Naive thymus-derived CD8-positive, alpha-beta T cell (primary cell): ENCODE measurements around the gene CYP4Z1. TPM values are rescaled to one million over a fixed set of nuclear protein-coding genes. Genes with fewer than 3 reads are reported as not detected.
"Not testable (repeated sequence)": the region's sequence is repeated elsewhere in the genome, so short reads cannot be mapped to it uniquely, and the experiment has no call there.

Experiments used
- ATAC-seq, 2 donors: fragments of 150-1000 bp; cut with Tn5 transposase in 1 of 2; sonication (Bioruptor Pico), chemical (Tn5 transposase) in 1 of 2; 1 replicate in 1 of 2; 2 replicates in 1 of 2; pipeline ENCODE4 v1.10.0; 2021; ENCODE audit warnings: mild to moderate bottlenecking in 2 of 2, moderate library complexity in 2 of 2
- POLR2A ChIA-PET: fragments of 350-600 bp; sonication (Branson Sonifier 250); formaldehyde crosslinking; loops from one replicate; lab custom pipeline; 2021; ENCODE audit warnings: antibody characterized with exemption; lab: Charles Lee
- DNase-seq, 10 donors: peaks; one replicate each; pipeline versions ENCODE4 v3.0.0 to v3.0.0-alpha.2; 2020 to 2022
- H3K27ac Mint-ChIP-seq, 10 donors: one replicate each; pipeline ENCODE4 v1.8.0; 2020 to 2022; ENCODE audit warnings: mild to moderate bottlenecking in 10 of 10, mixed read lengths in 10 of 10, moderate library complexity in 4 of 10, inconsistent platforms in 1 of 10
- H3K27me3 Mint-ChIP-seq, 5 donors: one replicate each; pipeline ENCODE4 v1.8.0; 2021 to 2022; ENCODE audit warnings: mixed read lengths in 5 of 5
- H3K36me3 Mint-ChIP-seq, 3 donors: one replicate each; pipeline ENCODE4 v1.8.0; 2020 to 2022; ENCODE audit warnings: mixed read lengths in 3 of 3, mild to moderate bottlenecking in 2 of 3, inconsistent platforms in 1 of 3
- H3K4me1 Mint-ChIP-seq, 4 donors: one replicate each; pipeline ENCODE4 v1.8.0; 2021 to 2022; ENCODE audit warnings: mixed read lengths in 4 of 4
- H3K4me3 Mint-ChIP-seq, 10 donors: one replicate each; pipeline ENCODE4 v1.8.0; 2020 to 2022; ENCODE audit warnings: mild to moderate bottlenecking in 10 of 10, mixed read lengths in 10 of 10, moderate library complexity in 6 of 10, inconsistent platforms in 1 of 10
- H3K9me3 Mint-ChIP-seq, 9 donors: one replicate each; pipeline ENCODE4 v1.8.0; 2020 to 2022; ENCODE audit warnings: mixed read lengths in 9 of 9, mild to moderate bottlenecking in 3 of 9, inconsistent platforms in 1 of 9, moderate library complexity in 1 of 9
- polyA plus RNA-seq, 3 donors: library from polyadenylated mRNA; unstranded; fragments of 300-500 nt; fragmentation: Illumina TruSeq; gene quantifications; one replicate each; pipeline ENCODE4 v1.2.3, GENCODE V29; 2021
- total RNA-seq, 8 experiments: library from RNA in 2 of 8; stranded (reverse) in 2 of 8; gene quantifications; one replicate each; pipeline ENCODE4 v1.2.3 and lab custom pipeline; 2021 to 2026

The CYP4Z1 gene
- total and polyA plus RNA-seq, 5 experiments from 2014 or later: not detected

DNA sequence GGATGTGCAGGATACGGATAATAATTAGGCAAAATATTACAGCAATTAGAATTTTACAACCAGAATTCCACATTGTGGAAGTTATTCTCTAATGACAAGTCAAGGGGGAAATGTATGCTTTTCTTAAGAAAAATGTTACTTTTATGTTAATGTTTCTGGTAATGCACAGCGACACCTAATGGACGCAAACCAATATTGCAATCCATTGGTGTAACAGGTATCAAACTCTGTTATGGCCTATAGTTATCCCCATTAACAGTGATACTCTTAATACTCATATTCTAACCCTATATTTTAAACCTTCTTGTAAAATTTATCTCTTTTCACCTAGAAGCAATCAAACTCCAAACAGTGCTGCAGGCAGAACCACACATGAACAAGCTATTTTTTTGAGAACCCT is 22.3 kb downstream of the CYP4Z1 start:
- H3K4me1 Mint-ChIP-seq, H3K27me3 Mint-ChIP-seq, ATAC-seq, H3K27ac Mint-ChIP-seq, POLR2A ChIA-PET, H3K4me3 Mint-ChIP-seq, H3K36me3 Mint-ChIP-seq, H3K9me3 Mint-ChIP-seq: not testable (repeated sequence)
- DNase-seq: peak in 6 of 10 donors; percentile 4 to 24 (median 16)

DNA sequence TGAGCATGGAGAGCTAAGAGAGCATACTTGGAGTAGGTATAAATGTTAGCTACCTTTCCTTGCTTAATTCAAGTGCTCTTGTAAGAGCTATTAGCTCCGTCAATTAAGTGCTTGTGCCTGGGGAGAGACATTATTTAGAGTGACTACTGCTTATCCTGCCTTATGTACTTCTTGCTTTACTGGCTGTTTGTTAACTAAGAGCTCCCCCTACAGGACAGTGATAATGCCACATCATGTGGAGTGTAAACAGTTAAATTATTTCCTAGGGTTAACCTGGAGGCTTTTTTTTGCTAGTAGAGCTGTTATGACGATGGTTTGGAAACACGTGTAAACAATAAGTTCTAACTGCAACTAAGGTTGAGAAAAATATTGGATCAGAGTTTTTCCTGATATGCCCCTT is 24.4 kb downstream of the CYP4Z1 start:
- H3K36me3 Mint-ChIP-seq, H3K4me3 Mint-ChIP-seq, DNase-seq, H3K9me3 Mint-ChIP-seq, POLR2A ChIA-PET, H3K27me3 Mint-ChIP-seq, ATAC-seq, H3K27ac Mint-ChIP-seq, H3K4me1 Mint-ChIP-seq: not testable (repeated sequence)

DNA sequence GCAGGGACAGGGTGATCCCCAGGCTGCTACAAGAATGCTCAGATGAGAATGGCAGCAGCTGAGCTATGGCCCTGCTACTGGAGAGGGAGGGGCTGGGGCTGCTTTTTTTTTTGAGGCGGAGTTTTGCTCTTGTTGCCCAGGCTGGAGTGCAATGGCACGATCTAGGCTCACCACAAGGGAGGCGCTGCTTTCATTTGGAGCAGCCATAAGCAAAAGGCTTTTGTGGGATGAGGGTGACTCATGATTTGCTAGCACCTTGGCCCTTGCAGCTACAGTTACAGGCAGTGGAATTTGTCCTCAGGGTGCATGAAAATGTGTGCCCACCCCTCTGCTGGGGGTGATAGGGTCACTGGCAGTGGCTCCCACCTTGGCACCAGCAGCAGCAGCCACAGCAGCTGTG is 37.8 kb downstream of the CYP4Z1 start:
- no peak for DNase-seq
- Mint-ChIP-seq H3K9me3 (peaks cover 7 to 30% (median 13%) of the 10 kb centered on the region in 9 donors), H3K4me3 (no peak overlapping the region), H3K27me3 (peaks cover 15 to 29% (median 17%) of the 10 kb centered on the region in 5 donors), H3K27ac (no peak overlapping the region), H3K4me1 (no peaks in the 10 kb centered on the region), H3K36me3 (peaks cover 0 to 13% (median 0%) of the 10 kb centered on the region in 3 donors)
- ATAC-seq: no peak
- POLR2A ChIA-PET: no interaction called here

DNA sequence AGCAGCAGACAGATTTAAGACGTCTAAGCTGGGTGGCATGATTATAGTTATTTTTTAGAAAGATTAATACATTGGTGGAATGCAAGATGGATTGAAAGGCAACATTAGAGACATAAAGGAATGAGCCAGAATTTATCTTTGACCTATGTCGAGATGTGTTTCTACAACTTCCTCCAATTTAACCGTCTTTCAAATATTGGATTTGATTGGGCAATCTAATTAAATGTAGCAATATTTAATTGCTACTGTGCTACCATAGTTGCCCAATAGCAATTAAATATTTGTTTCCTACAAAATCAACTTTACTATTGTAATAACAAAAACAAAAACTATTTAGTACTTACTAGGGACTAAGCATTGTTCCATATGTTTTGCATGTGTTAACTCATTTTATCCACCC is 39.8 kb downstream of the CYP4Z1 start:
- DNase-seq (no peak), ATAC-seq (no peak)
- Mint-ChIP-seq H3K36me3 (peaks cover 0 to 11% (median 0%) of the 10 kb centered on the region in 3 donors), H3K27ac (no peak overlapping the region), H3K4me3 (no peak overlapping the region), H3K27me3 (peaks cover 9 to 32% (median 19%) of the 10 kb centered on the region in 5 donors), H3K4me1 (no peaks in the 10 kb centered on the region), H3K9me3 (peaks cover 7 to 29% (median 11%) of the 10 kb centered on the region in 9 donors)
- POLR2A ChIA-PET: no interaction called here

DNA sequence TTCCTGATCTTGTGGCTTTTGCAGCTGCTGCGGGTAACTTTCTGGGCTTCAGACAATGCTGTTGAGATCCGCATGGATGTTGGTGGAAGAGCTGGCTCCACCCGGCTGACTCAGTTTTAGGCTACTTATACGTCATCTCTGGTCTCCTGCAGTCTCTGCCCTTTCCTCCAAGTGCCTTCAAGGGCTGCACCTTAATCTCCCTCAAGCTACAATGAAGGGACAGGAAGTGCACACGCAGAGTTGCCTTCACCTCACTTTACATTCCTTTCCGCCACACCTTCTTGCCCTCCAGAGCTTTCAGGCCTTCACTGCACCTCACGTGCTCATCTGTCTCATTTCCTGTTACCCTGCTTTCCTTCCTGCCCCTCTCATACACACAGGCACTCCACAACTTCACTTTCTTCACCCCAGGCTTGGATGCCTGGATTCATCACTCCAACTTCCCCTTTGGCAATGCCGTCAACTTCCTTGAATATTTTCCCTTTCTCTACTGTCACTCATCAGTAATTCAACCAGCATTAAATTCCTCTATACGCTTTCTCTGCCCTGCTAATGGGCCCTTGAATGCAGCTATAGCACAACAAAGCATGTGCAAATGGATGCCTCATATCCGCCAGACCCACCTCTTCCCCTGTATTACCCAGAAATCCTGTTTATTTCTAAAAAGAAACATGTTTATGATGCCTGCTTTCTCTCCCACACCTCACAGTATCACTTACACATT is 41.0 kb downstream of the CYP4Z1 start:
- DNase-seq: peak in 1 of 10 donors; percentile 0
- H3K4me3 Mint-ChIP-seq, H3K27ac Mint-ChIP-seq, H3K4me1 Mint-ChIP-seq, H3K36me3 Mint-ChIP-seq, POLR2A ChIA-PET: not testable (repeated sequence)
- peak in 1 of 2 donors; percentile 53 for ATAC-seq
- Mint-ChIP-seq H3K27me3 (peaks cover 10 to 27% (median 16%) of the 10 kb centered on the region in 5 donors), H3K9me3 (peaks cover 0 to 17% (median 4%) of the 10 kb centered on the region in 9 donors)

DNA sequence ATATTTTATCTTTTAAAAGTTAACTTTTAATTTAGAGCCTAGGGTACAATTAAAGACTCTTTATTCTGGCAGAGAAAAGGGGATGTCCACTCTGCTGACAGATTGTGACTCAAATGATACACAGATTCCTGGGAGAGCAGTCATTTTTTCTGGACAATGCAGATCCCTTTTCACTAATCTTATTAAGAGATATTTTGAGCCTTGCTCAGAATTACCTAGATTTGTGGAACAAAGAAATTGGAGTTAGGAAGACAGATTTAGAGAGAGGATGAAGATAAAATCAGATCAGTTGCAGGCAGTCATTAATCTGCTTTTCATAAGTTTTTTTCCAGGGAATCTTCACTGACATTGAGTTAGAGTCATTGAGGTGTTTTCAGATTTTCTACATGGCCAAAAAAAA is 42.5 kb downstream of the CYP4Z1 start:
- ATAC-seq, H3K36me3 Mint-ChIP-seq, H3K4me3 Mint-ChIP-seq, POLR2A ChIA-PET, H3K4me1 Mint-ChIP-seq, H3K27ac Mint-ChIP-seq, DNase-seq, H3K9me3 Mint-ChIP-seq: not testable (repeated sequence)
- peaks cover 12 to 32% (median 20%) of the 10 kb centered on the region in 5 donors for H3K27me3 Mint-ChIP-seq

DNA sequence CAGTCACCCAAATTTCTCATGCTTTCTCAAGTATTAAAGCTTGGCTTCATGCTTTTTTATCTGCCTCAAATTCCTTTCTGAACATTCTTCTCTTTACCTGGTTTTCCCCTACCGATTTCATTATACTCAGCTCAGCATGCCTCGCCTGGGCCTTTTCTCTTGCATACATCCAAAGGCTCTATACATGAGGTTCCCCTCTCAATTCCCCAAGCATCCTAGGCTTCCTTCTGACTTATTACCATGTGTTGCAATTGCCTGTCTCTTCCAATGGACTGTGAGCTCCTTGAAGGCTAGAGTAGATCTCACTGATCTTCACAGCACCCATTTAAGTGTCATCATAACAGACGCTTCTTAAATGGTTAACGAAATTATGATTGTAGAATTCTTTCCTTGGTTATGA is 46.1 kb downstream of the CYP4Z1 start:
- no peak overlapping the region for H3K4me3 Mint-ChIP-seq
- POLR2A ChIA-PET: no interaction called here

DNA sequence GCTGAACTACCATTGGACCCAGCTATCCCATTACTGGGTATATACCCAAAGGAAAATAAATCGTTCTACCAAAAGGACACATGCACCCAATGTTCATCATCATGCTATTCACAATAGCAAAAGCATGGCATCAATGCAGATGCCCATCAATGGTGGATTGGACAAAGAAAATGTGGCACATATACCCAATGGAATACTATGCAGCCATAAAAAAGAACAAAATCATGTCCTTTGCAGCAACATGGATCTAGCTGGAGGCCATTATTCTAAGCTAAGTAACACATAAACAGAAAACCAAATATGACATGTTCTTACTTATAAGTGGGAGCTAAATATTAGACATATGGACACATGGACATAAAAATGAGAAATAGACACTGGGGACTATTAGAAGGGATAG is 54.0 kb downstream of the CYP4Z1 start:
- H3K27me3 Mint-ChIP-seq: peaks cover 9 to 33% (median 24%) of the 10 kb centered on the region in 5 donors
- H3K4me1 Mint-ChIP-seq, POLR2A ChIA-PET, DNase-seq, H3K4me3 Mint-ChIP-seq, H3K27ac Mint-ChIP-seq, H3K36me3 Mint-ChIP-seq, ATAC-seq: not testable (repeated sequence)
- H3K9me3 Mint-ChIP-seq: peaks cover 0 to 13% (median 2%) of the 10 kb centered on the region in 9 donors

More for the DNA sequence above, 46.1 kb downstream of the CYP4Z1 start:
- Mint-ChIP-seq H3K27me3 (peaks cover 15 to 31% (median 20%) of the 10 kb centered on the region in 5 donors), H3K9me3 (peaks cover 0 to 6% (median 2%) of the 10 kb centered on the region in 9 donors), H3K27ac (no peak overlapping the region), H3K4me1 (no peaks in the 10 kb centered on the region), H3K36me3 (peaks cover 0 to 5% (median 0%) of the 10 kb centered on the region in 3 donors)
- no peak for ATAC-seq
- DNase-seq: no peak

DNA sequence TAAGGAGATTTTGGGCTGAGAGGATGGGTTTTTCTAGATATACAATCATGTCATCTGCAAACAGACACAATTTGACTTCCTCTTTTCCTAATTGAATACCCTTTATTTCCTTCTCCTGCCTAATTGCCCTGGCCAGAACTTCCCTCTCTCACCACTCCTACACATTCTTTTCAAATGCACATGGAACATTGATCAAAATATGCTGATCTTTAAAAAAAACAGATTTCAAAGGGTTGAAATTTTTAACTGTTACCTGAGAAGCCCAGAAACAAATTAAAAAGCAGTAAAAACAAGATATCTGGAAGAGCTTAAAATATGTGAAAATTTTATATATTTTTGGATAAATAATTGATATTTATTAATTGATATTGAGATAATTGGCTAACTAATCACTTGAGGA is 57.8 kb downstream of the CYP4Z1 start:
- H3K4me1 Mint-ChIP-seq: not testable (repeated sequence)

DNA sequence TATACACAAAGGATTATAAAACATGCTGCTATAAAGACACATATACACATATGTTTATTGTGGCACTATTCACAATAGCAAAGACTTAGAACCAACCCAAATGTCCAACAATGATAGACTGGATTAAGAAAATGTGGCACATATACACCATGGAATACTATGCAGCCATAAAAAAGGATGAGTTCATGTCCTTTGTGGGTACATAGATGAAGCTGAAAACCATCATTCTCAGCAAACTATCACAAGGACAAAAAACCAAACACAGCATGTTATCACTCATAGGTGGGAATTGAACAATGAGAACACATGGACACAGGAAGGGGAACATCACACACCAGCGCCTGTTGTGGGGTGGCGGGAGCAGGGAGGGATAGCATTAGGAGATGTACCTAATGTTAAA is 60.0 kb downstream of the CYP4Z1 start:
- Mint-ChIP-seq H3K9me3 (peaks cover 0 to 19% (median 4%) of the 10 kb centered on the region in 9 donors), H3K27me3 (peaks cover 4 to 33% (median 21%) of the 10 kb centered on the region in 5 donors)
- POLR2A ChIA-PET, DNase-seq, H3K27ac Mint-ChIP-seq, H3K4me1 Mint-ChIP-seq, H3K4me3 Mint-ChIP-seq, ATAC-seq, H3K36me3 Mint-ChIP-seq: not testable (repeated sequence)

More for the DNA sequence above, 57.8 kb downstream of the CYP4Z1 start:
- H3K4me3 Mint-ChIP-seq, H3K36me3 Mint-ChIP-seq, DNase-seq, H3K27ac Mint-ChIP-seq, POLR2A ChIA-PET, ATAC-seq: not testable (repeated sequence)
- Mint-ChIP-seq H3K27me3 (peaks cover 2 to 32% (median 19%) of the 10 kb centered on the region in 5 donors), H3K9me3 (peaks cover 0 to 19% (median 4%) of the 10 kb centered on the region in 9 donors)

DNA sequence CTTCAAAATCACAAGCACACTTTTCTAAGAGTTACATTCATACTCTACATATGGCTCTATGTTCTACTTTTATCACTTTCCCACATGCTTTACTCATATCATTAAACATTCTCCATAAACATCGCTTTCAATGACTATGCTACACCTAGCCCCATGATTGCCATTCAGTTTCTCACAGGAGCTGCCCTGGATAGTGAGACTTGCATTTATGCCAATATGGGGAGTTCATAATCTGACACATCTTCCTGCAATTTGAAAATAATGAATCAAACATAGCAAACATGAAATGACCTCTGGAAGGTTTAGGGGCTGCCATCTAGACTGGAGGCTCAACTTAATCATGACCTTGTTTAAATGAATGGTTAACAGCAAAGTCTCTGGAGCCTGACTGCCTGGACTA is 61.2 kb downstream of the CYP4Z1 start:
- DNase-seq (no peak), ATAC-seq (no peak)
- H3K27ac Mint-ChIP-seq: no peak overlapping the region
- peaks cover 0 to 19% (median 4%) of the 10 kb centered on the region in 9 donors for H3K9me3 Mint-ChIP-seq
- H3K4me3 Mint-ChIP-seq: no peak overlapping the region
- H3K27me3 Mint-ChIP-seq: peaks cover 6 to 33% (median 24%) of the 10 kb centered on the region in 5 donors
- no peaks in the 10 kb centered on the region for H3K36me3 Mint-ChIP-seq
- POLR2A ChIA-PET: no interaction called here
- no peaks in the 10 kb centered on the region for H3K4me1 Mint-ChIP-seq

DNA sequence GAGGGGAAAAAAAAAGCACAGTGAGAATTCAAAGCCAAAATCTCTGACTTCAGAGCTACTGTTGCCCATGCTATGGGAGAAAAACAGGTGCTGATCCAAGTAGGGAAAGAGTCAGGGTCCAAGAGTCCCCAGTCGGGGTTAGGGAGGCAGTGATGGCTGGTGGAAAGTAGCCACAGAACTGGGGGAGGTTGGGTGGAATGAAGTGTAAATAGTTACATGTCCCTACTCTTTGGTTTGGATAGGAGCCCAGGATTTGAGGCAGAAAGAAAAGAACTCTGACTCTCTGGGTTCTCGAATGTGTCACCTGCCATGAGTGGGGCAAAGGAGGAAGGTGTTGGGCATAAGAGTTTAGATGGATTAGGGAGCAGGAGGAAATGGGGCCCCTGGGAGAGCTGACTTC is 61.8 kb downstream of the CYP4Z1 start:
- H3K4me1 Mint-ChIP-seq, ATAC-seq, POLR2A ChIA-PET, DNase-seq, H3K4me3 Mint-ChIP-seq, H3K27ac Mint-ChIP-seq, H3K36me3 Mint-ChIP-seq: not testable (repeated sequence)
- Mint-ChIP-seq H3K9me3 (peaks cover 0 to 14% (median 4%) of the 10 kb centered on the region in 9 donors), H3K27me3 (peaks cover 6 to 33% (median 24%) of the 10 kb centered on the region in 5 donors)

DNA sequence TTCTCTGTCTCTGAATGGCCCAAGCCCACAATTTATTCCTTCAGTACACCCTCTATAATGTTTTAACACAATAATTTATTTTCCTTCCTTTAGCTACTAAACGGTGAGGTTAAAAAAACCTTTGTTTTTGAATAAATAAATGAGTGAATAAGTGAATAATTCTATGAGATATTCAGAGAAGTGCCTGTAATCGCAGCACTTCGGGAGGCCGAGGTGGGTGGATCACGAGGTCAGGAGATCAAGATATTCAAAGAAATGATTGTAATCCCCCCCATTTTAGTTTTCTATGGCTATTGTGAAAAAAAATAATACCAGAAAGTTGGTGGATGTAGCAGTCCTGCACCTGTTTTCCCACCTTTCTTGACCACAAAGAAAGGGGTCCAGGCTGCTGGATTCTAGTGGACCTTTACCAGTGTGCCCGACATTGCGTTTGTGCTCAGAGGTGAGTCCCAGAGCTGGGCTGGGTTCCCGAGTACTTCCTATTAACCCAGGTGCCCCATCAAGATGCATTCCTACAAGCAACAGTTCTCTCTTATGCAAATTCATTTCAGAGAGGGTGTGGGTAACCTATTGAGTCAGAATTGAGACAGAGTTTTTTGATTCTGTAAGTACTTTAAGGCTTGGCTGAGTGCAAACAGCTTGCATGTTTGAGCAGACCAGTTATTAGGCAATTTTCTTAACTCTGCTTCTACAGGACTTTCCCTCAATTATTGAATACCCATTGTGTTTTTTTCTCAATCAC is 62.6 kb downstream of the CYP4Z1 start:
- H3K27ac Mint-ChIP-seq, POLR2A ChIA-PET, H3K36me3 Mint-ChIP-seq: not testable (repeated sequence)

More for the DNA sequence above, 62.6 kb downstream of the CYP4Z1 start:
- DNase-seq, ATAC-seq, H3K4me1 Mint-ChIP-seq, H3K4me3 Mint-ChIP-seq: not testable (repeated sequence)
- Mint-ChIP-seq H3K27me3 (peaks cover 6 to 30% (median 24%) of the 10 kb centered on the region in 5 donors), H3K9me3 (peaks cover 0 to 14% (median 4%) of the 10 kb centered on the region in 9 donors)
